GM19351 (cell line): Measurements from ENCODE around the gene C22orf15.

Source experiments
- ATAC-seq: cut with Tn5 transposase; IDR thresholded peaks from one replicate; pipeline ENCODE4 v1.9.1; 2021; ENCODE audit warnings: mild to moderate bottlenecking, moderate library complexity; ENCODE audit not compliant: unreplicated experiment

The C22orf15 gene

DNA sequence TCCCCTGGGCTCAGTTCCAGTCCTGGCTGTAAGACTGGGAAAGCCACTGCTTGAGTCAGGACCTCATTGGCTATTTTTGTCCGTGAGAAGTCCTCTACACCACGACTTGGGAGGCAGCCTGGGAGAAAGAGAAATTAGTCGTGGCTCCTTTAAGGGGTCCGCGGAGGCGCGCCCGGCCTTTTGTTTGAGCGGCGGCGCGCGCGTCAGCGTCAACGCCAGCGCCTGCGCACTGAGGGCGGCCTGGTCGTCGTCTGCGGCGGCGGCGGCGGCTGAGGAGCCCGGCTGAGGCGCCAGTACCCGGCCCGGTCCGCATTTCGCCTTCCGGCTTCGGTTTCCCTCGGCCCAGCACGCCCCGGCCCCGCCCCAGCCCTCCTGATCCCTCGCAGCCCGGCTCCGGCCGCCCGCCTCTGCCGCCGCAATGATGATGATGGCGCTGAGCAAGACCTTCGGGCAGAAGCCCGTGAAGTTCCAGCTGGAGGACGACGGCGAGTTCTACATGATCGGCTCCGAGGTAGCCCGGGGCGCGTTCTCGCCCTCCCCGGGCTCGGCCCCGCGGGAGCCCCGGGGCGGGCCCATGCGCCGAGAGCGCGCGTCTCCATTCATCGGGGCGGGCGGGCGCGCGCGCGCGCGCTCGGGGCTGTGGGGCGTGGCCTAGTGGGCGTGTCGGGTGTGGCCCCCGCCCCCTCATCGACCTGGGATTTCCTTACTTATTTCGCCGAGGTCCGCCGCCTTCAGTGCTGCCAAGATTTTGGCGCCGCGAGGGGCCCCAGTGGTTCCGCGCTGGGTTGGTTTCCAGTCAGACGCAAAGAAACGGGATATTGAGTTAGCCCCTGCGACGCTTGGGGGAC is 24.2 kb downstream of the C22orf15 start, which contains the start of gene SMARCB1:
Gene SMARCB1 (plus strand): TSS at position 215 of the 848 bp plus-strand sequence. CDS start 204 bp downstream, at position 419.
- ATAC-seq: peak; percentile 66

DNA sequence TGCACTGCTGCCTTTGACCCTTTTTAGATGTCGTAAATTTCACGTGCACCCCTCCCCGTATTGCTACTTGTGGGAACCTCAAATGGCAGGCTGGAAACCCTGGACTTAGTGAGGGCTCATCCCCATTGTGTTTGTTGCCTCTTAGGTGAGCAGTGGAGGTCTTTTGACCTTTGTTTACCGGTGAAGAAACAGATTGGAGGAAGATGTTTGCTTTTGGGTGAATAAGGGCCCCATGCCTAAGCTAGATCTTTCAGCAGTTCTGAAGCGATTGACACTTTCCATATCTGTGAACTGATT is 24.8 kb downstream of the C22orf15 start:
- peak; percentile 20 for ATAC-seq

DNA sequence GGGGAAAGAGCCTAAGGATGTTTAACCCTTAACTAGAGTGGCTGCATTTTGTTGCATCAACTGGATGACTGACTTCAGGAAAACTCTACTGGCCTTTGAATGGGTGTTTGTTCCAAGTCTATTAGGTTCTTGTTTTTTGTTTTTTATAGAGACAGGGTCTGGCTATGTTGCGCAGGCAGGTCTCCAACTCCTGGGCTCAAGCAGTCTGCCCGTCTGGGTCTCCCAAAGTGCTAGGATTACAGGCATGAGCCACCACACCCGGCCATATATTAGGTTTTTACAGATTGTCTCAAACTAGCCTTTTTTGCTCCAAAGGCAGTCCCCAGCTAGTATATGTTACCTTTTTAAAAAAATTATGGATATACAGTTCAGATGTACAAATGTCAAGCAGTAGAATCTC is 25.1 kb downstream of the C22orf15 start:
- ATAC-seq: no peak

DNA sequence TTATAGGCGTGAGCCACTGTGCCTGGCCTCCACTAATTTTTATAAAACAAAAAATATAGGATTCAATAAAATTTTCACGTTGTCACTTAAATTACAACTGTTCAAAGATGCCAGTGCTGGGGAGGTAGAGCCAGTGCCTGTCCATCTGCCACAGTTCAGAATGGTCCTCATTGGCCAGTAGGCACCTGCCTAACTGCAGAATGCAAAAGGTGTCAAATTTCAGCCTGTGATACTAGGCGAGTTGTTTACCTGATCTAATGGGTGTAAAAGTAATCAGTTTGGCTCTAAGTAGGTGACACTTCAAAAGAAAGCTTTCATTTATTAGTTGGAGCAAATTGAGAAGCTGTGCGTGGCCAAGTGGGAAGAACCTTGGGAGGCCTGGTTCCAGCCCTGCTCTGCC is 26.3 kb downstream of the C22orf15 start:
- no peak for ATAC-seq

DNA sequence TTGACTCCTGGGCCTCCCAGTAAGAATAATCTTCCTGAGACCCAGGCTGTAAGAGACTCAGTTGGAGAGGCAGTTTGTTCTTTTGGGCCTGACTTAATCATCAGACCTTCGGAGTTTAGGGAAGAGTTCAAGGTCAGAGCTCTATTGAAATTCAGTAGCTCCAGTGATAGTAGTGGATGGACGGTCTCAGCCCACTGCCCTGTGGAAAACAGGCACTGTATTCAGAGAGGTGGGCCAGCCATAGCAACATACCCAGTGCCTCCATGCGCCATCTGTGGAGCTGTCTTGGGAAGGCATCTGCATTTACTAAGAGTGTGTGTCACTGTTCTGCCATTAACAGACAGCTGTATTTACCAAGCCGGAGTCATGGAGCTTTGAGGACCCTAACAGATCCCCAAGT is 26.8 kb downstream of the C22orf15 start:
- ATAC-seq: no peak

DNA sequence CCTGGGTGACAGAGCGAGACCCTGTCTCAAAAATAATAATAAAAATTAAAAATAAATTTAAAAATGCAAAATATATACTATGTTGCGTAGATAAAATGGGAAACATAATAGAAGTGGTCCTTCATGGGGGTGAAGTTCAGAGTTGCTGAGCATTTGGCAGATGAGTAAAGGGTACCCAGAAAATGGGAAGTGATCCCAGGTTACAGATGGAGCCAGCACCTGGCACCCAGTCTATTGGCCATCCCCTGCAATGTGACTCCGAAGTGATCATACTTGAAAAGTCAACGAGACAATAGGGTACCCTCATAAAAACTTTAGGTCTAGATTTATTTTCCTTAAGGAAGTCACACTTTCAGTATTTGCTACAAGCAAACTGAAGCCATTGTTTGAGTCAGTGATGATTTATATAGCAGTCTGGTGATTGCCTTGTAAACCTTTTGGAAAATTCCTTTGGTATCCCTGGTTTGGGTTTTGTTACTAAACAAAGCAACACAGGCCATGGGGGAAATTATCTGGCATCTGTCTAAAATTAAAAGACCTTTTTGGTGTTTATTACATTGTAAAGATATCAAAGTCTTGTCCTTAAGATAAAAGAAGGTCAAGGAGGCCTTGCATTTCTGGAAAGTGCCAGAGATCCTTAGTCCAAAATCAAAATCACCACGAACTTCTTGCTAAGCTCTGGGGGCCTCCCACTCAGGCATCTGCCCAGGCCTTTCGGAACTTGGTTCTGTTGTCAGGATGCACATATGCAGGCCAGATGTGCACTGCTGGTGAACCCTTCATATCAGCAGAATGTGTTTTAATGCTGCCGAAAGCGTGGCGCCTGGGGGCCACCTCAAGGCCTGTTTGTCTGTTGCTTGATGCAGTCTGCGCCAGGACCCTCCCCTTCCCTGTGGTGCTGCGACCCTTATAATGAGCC is 28.3 kb downstream of the C22orf15 start:
- no peak for ATAC-seq

DNA sequence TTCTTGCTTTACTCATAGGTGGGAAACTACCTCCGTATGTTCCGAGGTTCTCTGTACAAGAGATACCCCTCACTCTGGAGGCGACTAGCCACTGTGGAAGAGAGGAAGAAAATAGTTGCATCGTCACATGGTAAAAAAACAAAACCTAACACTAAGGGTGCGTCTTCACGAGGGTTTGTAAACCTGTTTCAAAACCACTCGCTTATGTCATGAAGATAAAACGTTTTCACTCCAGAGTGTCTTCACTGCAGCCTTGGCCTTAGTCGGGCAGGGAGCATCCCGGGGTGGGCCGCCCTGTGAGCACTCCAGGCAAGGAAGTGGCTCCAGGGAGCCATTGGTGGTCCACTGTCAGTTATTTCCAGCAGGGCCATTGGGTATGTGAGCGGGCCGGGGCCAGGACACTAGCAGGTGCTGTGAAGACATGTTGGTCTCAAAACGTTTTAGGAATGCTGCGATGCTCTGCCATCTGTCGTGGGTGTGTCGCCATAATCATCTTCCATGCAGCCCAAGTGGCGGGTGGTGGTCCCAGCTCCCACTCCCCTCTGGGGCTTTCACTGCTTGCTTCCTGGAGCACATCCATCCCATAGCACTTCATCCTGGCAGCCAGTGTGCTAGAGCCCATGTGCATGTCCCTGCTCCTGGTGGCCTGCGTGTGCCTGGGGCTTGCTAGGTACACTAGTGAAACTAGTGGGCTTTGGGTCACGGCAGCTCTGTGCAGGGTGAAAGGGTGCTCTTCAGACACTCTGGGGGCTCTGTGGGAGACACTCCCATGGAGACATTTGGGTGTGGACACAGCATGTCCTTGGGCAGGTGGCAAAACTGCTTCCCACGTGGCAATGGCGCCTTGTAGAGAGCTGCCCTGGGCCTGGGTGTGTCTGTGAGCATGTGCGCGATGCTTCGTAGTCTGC is 29.2 kb downstream of the C22orf15 start:
- ATAC-seq: no peak

DNA sequence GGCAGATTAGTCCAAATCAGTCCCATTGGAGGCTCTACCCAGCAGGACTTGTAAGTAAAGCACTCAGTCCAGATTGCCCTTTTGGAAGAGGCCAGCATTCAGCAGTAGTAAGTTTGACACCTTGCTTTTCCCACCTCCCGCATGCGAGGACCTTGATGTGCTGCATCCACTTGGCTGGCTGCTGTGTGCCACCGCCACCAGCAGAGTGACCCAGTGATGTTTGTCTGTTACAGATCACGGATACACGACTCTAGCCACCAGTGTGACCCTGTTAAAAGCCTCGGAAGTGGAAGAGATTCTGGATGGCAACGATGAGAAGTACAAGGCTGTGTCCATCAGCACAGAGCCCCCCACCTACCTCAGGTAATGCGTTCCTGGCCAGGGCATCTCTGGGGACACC is 30.5 kb downstream of the C22orf15 start:
- no peak for ATAC-seq

DNA sequence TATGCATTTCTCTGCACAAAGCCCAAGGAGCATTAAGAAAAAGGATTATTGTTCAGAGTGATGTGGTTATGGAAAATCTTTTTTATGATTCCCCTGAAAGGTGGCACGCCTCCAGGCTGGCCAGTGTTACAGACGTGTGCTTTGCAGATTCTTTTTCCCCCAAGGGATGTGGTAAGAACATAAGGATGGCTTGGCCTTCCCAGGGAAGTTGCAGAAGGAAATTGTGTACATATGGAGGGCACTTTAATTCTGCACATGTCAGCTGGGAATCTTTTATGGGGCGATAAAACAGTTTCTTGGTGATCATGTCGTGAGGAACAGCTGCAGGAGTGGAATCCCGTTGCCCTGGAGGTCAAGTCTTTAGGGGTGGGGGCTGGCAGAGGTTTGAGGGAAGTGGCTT is 33.7 kb downstream of the C22orf15 start:
- no peak for ATAC-seq

DNA sequence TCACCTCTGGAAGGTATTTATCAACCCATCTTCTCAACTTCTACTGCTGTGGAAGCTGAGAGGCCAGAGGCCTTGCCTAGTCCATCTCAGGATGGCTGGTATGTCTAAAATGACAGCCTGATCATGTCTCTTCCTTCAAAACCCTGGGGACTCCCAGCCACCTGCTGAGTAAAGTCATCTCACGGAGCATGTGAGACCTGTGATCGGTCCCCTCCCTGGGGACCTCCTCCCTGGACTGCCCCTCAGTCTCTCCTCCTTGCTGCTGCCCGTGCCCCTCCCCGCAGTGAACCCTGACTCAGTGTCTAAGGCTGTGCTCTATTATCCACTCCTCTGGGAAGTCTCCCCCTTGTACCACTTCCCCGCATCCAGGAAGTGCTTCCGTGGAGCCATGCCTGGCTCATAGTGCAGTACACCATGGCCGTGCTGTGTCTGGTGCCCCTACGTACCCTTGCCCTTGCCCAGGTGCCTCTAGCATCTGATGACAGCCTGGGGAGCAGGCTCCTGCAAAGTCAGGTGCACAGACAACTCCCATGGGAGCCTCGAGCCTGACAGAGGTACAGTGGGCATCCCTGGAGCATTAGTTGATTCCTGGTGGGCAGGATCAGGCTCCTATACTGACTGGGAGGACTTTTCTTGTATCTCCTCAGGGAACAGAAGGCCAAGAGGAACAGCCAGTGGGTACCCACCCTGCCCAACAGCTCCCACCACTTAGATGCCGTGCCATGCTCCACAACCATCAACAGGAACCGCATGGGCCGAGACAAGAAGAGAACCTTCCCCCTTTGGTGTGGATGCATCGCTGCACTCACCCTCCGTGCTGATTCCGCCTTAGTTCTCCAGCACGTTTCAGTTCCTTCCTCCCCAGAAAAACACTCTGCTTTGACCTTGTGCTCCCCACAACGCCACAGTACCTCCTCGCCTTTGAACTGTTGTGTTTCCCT is 37.8 kb downstream of the C22orf15 start:
- ATAC-seq: no peak

DNA sequence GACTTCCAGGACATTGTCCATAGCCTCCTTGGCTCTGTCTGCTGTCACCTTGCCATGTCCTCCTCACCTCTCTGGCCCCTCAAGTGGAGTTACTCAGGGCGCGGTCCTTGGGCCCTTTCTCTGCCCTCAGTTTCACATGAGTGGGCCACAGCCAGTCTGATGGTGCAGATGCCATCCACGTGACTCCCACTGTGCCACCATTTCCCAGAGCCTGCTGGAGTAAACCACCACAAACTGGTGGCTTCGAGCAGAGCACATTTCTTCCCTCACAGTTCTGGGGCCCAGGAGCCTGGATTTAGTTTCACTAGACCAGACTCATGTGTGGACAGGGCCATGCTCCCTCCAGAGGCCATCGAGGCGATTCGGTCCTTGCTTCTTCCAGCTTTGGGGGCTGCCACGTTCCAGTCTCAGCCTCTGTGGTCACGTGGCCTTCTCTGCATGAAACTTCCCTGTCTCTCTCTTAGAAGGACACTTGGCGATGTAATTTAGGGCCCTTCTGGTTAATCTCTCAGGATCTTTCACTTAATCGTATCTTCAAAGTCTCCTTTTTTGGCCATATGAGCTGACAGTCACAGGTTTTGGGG is 38.5 kb downstream of the C22orf15 start:
- ATAC-seq: no peak

DNA sequence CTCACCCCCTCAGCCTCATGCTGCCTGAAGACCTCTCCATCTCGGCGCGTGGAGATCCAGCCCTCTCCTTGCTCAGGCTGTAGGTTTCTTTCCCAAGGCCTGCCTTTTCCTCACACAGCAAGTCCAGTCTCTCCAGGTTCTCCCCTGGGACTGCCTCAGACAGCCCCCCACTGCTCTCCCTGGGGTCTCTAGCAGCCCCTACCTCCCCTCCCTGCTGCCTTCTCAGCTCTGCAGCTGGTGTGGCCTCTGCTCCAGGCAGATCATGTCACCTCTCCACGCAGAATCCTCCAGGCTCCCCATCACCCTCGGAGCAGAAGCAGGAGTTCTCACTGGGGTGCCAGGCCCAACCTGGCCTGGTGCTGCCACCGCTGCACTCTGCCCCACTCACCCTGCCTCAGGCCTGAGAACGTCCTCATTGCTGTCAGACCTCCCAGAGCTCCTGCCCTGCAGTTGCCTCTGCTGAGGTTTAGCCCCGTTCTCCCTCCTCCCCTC is 39.1 kb downstream of the C22orf15 start:
- no peak for ATAC-seq

DNA sequence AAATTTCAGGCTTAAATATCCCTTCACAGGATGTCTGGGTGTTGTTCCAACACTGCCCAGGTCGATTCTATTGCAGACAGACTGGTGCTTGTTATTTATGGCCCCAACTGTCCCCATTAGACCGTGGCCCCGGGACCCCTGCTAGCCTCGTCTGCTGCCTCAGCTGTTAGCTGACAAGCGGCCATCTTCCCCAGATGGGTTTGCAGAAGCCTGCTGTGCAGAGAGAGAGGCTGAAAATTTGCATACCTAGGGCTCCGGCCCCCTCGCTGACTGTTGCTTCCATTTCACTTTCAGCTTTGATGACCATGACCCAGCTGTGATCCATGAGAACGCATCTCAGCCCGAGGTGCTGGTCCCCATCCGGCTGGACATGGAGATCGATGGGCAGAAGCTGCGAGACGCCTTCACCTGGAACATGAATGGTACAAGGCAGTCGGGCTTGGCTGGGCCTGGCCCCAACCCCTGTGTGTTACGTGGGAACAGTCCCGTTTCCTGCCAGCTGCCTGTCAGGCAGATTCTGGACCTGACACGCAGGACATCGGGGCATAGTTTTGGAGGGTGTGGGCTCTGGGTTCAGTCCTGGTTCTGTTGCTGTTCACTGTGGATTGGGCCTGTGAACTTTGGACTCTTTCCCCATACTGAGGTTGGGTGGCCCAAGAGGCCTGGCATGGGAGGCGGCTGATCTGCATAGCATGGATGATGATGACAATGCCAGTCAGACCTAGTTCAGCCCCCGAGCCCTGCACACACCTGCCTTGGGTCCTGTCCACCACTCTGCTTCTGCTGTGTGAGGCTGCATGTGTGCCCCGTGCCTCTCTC is 40.4 kb downstream of the C22orf15 start:
- no peak for ATAC-seq

DNA sequence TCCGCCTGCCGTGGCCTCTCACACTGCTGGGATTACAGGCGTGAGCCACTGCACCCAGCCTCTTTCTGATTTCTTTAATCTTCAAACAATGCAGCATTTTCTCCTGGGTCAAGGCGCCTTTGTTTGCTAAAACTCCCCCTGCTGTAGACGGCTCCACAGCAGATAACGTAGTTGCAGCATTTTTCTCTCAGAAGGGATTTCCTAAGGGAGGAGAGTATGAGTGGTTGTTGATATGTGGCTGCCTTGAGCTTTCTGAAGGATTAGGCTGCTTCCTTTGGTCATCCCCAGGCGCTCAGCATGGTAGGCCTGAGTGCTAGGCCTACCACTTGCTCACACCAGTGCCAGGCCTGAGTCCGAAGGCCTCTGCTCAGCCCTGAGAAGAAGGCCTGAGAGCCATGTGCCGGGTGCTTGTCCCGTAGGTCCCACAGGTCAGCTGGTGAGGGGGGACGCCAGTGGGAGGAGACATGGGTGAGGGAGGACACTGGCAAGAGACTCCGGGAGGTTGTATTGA is 42.0 kb downstream of the C22orf15 start:
- ATAC-seq: no peak

DNA sequence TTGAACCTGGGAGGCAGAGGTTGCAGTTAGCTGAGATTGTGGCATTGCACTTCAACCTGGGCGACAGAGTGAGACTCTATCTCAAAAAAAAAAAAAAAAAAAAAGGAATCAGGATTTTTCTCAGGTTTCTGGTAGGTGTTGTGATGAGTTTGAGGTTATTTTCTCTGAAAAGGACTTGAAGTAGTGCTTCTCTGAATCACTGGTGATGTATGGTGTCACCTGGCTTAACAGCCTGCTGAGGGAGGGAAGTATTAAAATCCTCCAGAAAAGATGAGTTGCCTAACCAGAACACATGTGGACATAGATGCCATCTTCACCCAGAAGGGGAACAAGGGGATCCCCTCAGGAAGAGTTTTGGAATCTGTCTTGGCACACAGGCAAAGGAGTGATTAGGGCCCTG is 44.0 kb downstream of the C22orf15 start:
- ATAC-seq: no peak

DNA sequence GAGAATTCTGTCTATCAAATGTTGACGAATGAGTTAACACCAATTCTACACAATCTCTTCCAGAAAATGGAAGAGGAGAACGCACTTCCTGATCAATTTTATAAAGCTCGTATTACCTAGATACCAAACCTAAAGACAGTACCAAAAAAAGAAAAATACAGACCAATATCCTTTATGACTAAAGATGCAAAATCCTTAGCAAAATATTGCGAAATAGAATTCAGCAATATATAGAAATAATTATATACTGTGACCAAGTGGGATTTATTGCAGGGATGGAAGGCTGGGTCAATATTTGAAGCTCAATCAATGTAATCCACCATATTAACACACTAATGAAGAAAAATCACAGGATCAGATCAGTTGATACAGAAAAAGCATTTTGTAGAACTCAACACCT is 49.6 kb downstream of the C22orf15 start:
- no peak for ATAC-seq
